WTC11 (cell line): ENCODE results near the gene IFNGR1. TPM values are rescaled to one million over a fixed set of nuclear protein-coding genes. Genes with fewer than 3 reads are reported as not detected.

Experiments
- ATAC-seq: fragments of 200-7000 bp; cut with Tn5 transposase; 2 replicates; pipeline ENCODE4 v1.10.0; 2021; ENCODE audit warnings: mild to moderate bottlenecking, moderate library complexity
- CTCF ChIA-PET: fragments of 300-600 bp; sonication (Branson Sonifier 250); formaldehyde crosslinking; loops from one replicate; lab custom pipeline; 2021; ENCODE audit warnings: antibody characterized with exemption; lab: Charles Lee
- POLR2A ChIA-PET: fragments of 350-600 bp; sonication (Branson Sonifier 250); formaldehyde crosslinking; loops from one replicate; lab custom pipeline; 2021; ENCODE audit warnings: antibody characterized with exemption; lab: Charles Lee
- DNase-seq: peaks from one replicate; pipeline ENCODE4 v3.0.0; 2021; ENCODE audit warnings: low spot score
- H3K27ac Mint-ChIP-seq: 2 replicates; pipeline ENCODE4 v1.8.0; 2021; ENCODE audit warnings: mixed read lengths
- H3K27me3 Mint-ChIP-seq: 2 replicates; pipeline ENCODE4 v1.8.0; 2021; ENCODE audit warnings: low read depth, mild to moderate bottlenecking, moderate library complexity, mixed read lengths
- H3K36me3 Mint-ChIP-seq: 2 replicates; pipeline ENCODE4 v1.8.0; 2021; ENCODE audit warnings: mixed read lengths
- H3K4me1 Mint-ChIP-seq: 2 replicates; pipeline ENCODE4 v1.8.0; 2022; ENCODE audit warnings: mixed read lengths
- H3K4me3 Mint-ChIP-seq: 2 replicates; pipeline ENCODE4 v1.8.0; 2021; ENCODE audit warnings: mild to moderate bottlenecking, moderate library complexity, mixed read lengths
- H3K9me3 Mint-ChIP-seq: 2 replicates; pipeline ENCODE4 v1.8.0; 2021; ENCODE audit warnings: mixed read lengths
- AFF4 ChIP-seq: sonication (generic); formaldehyde crosslinking; IDR thresholded peaks from 2 replicates; pipeline ENCODE4 v1.8.1; 2023; ENCODE audit warnings: mild to moderate bottlenecking, missing genetic modification reagents, borderline replicate concordance
- ATF1 ChIP-seq: sonication (generic); formaldehyde crosslinking; IDR thresholded peaks from 2 replicates; pipeline ENCODE4 v1.8.1; 2023; ENCODE audit warnings: mild to moderate bottlenecking, moderate library complexity, missing genetic modification reagents
- CREM ChIP-seq: sonication (generic); formaldehyde crosslinking; IDR thresholded peaks from 2 replicates; pipeline ENCODE4 v1.8.1; 2022; ENCODE audit warnings: mild to moderate bottlenecking, missing genetic modification reagents, moderate library complexity
- CTCF ChIP-seq: fragments of 200-600 bp; IDR thresholded peaks from 2 replicates; pipeline ENCODE4 v1.8.0; 2022; ENCODE audit warnings: antibody characterized with exemption
- ERG ChIP-seq: fragments of 250-450 bp; sonication (Bioruptor Pico); IDR thresholded peaks from 2 replicates; pipeline ENCODE4 v1.8.0; 2021; ENCODE audit warnings: mild to moderate bottlenecking
- FOXJ3 ChIP-seq: sonication (generic); formaldehyde crosslinking; IDR thresholded peaks from 2 replicates; pipeline ENCODE4 v1.9.0; 2021; ENCODE audit warnings: missing genetic modification reagents, mild to moderate bottlenecking, borderline replicate concordance
- FOXK1 ChIP-seq: sonication (generic); formaldehyde crosslinking; IDR thresholded peaks from 2 replicates; pipeline ENCODE4 v1.8.0; 2022; ENCODE audit warnings: mild to moderate bottlenecking, moderate library complexity, missing genetic modification reagents
- KAT7 ChIP-seq: sonication (generic); formaldehyde crosslinking; IDR thresholded peaks from 2 replicates; pipeline ENCODE4 v1.8.1; 2023; ENCODE audit warnings: missing genetic modification reagents, mild to moderate bottlenecking, borderline replicate concordance
- NFE2L1 ChIP-seq: sonication (generic); formaldehyde crosslinking; IDR thresholded peaks from 2 replicates; pipeline ENCODE4 v1.8.1; 2023; ENCODE audit warnings: missing genetic modification reagents
- NR1H2 ChIP-seq: sonication (generic); formaldehyde crosslinking; IDR thresholded peaks from 2 replicates; pipeline ENCODE4 v1.9.0; 2021; ENCODE audit warnings: mild to moderate bottlenecking, moderate library complexity, missing genetic modification reagents
- OVOL2 ChIP-seq: fragments of 250-450 bp; sonication (Bioruptor Pico); IDR thresholded peaks from 2 replicates; pipeline ENCODE4 v1.9.0; 2021; ENCODE audit warnings: mild to moderate bottlenecking, borderline replicate concordance
- PRDM15 ChIP-seq: sonication (generic); formaldehyde crosslinking; IDR thresholded peaks from 2 replicates; pipeline ENCODE4 v1.8.0; 2022; ENCODE audit warnings: missing genetic modification reagents
- ZNF263 ChIP-seq: sonication (generic); formaldehyde crosslinking; IDR thresholded peaks from 2 replicates; pipeline ENCODE4 v1.8.1; 2022; ENCODE audit warnings: low read depth, mild to moderate bottlenecking, moderate library complexity, missing genetic modification reagents
- ZNF512 ChIP-seq: sonication (generic); formaldehyde crosslinking; IDR thresholded peaks from 2 replicates; pipeline ENCODE4 v1.8.1; 2022; ENCODE audit warnings: missing genetic modification reagents, borderline replicate concordance
- ZNF671 ChIP-seq: fragments of 250-450 bp; sonication (Bioruptor Pico); IDR thresholded peaks from 2 replicates; pipeline ENCODE4 v1.8.0; 2021; ENCODE audit warnings: mild to moderate bottlenecking
- total RNA-seq: library from RNA; stranded (reverse); gene quantifications from 3 replicates; pipeline ENCODE4 v1.2.3, GENCODE V29; 2021

Gene IFNGR1
- total RNA-seq, 1 experiment from 2014 or later = 17.6 TPM

- TF ChIP-seq ZNF512 (CRISPR knock-in tag) = no peak
Observed at GRCh38 chr6:137200288-137200687, 18.9 kb downstream of the IFNGR1 start (continued).

GRCh38 chr6:137197684-137198645 lies 21.2 kb downstream of the IFNGR1 start:
- Mint-ChIP-seq H3K4me1 (no peaks in the 10 kb centered on the region), H3K27me3 (no peaks in the 10 kb centered on the region), H3K4me3 (no peak overlapping the region), H3K36me3 (peaks cover 32% of the 10 kb centered on the region), H3K27ac (no peak overlapping the region), H3K9me3 (peaks cover 22% of the 10 kb centered on the region)
- DNase-seq (no peak), ATAC-seq (no peak)
- no peak for TF ChIP-seq ERG (CRISPR knock-in tag)
- ChIA-PET CTCF (interaction anchor here (0.6 kb wide), 1 partner anchor 1282 kb away, joined by 3 read pairs; no protein-coding TSS in a partner anchor), POLR2A (no interaction called here)

GRCh38 chr6:137193256-137194070 lies 25.7 kb downstream of the IFNGR1 start:
- Mint-ChIP-seq H3K4me3 (no peak overlapping the region), H3K9me3 (peaks cover 53% of the 10 kb centered on the region), H3K36me3 (peaks cover 41% of the 10 kb centered on the region), H3K27ac (no peak overlapping the region), H3K4me1 (no peaks in the 10 kb centered on the region), H3K27me3 (no peaks in the 10 kb centered on the region; the same call in 1 of the 2 replicates)
- ChIA-PET CTCF (interaction anchor here (0.8 kb wide), 1 partner anchor 22 kb away, joined by 3 read pairs; no protein-coding TSS in a partner anchor), POLR2A (no interaction called here)
- DNase-seq (no peak), ATAC-seq (no peak)
- TF ChIP-seq AFF4 (CRISPR knock-in tag) (no peak), OVOL2 (CRISPR knock-in tag) (no peak), FOXJ3 (CRISPR knock-in tag) (no peak), NFE2L1 (CRISPR knock-in tag) (no peak), ZNF671 (CRISPR knock-in tag) (no peak), CREM (CRISPR knock-in tag) (no peak), ATF1 (CRISPR knock-in tag) (no peak), NR1H2 (CRISPR knock-in tag) (no peak), CTCF (no peak), FOXK1 (no peak), PRDM15 (no peak), KAT7 (CRISPR knock-in tag) (no peak), ZNF263 (no peak)
